ENCODE data around the gene FXYD4.

GRCh38 chr10:43361547-43362190 lies 9.8 kb upstream of the FXYD4 start:
- no peak for TF ChIP-seq CTCF (IDR thresholded peaks at IDR 0.05)
- no peak for TF ChIP-seq EP300 (IDR thresholded peaks at IDR 0.05; ENCODE audit: low read depth)
- TF ChIP-seq POLR2A (IDR thresholded peaks at IDR 0.05), result no peak

All from transverse colon (tissue), 3 donors.